Stimulated activated naive B cell treated with anti-CD40 and anti-IgM and Interleukin-4, amounts not matched to agents 10 μg/mL and 1 μg/mL and 100 μg/mL, for 72 hours (primary cell): ENCODE data around the gene MYBBP1A.
"Not testable (repeated sequence)": the region's sequence is repeated elsewhere in the genome, so short reads cannot be mapped to it uniquely, and the experiment has no call there.

Experiments
- ATAC-seq, 2 donors: fragments of 150-1000 bp; cut with Tn5 transposase; replicated peaks; 2 replicates each; pipeline ENCODE4 v1.10.0; 2021; ENCODE audit warnings: moderate library complexity in 1 of 2
- DNase-seq: peaks from one replicate; pipeline ENCODE4 v3.0.0; 2021
- H3K27ac Mint-ChIP-seq: one replicate; pipeline ENCODE4 v1.8.0; 2022; ENCODE audit warnings: mild to moderate bottlenecking, mixed read lengths
- H3K27me3 Mint-ChIP-seq, 2 donors: one replicate each; pipeline ENCODE4 v1.8.0; 2022; ENCODE audit warnings: mixed read lengths in 2 of 2
- H3K36me3 Mint-ChIP-seq, 2 donors: one replicate each; pipeline ENCODE4 v1.8.0; 2022; ENCODE audit warnings: mixed read lengths in 2 of 2, mild to moderate bottlenecking in 1 of 2
- H3K4me1 Mint-ChIP-seq, 2 donors: one replicate each; pipeline ENCODE4 v1.8.0; 2022; ENCODE audit warnings: mixed read lengths in 2 of 2, mild to moderate bottlenecking in 1 of 2
- H3K4me3 Mint-ChIP-seq, 2 donors: one replicate each; pipeline ENCODE4 v1.8.0; 2022; ENCODE audit warnings: mild to moderate bottlenecking in 2 of 2, mixed read lengths in 2 of 2, moderate library complexity in 1 of 2
- H3K9me3 Mint-ChIP-seq, 2 donors: one replicate each; pipeline ENCODE4 v1.8.0; 2022; ENCODE audit warnings: mixed read lengths in 2 of 2, mild to moderate bottlenecking in 1 of 2

MYBBP1A gene

GRCh38 chr17:4594406-4594805 is 39.2 kb upstream of the MYBBP1A start:
- H3K9me3 Mint-ChIP-seq: no peaks in the 10 kb centered on the region
- no peak for DNase-seq
- ATAC-seq: no peak
- H3K27me3 Mint-ChIP-seq: peaks cover 43 to 57% of the 10 kb centered on the region in 2 donors
- no peak overlapping the region for H3K27ac Mint-ChIP-seq
- H3K36me3 Mint-ChIP-seq: no peaks in the 10 kb centered on the region
- peaks cover 4 to 8% of the 10 kb centered on the region in 2 donors for H3K4me1 Mint-ChIP-seq
- no peak overlapping the region for H3K4me3 Mint-ChIP-seq

GRCh38 chr17:4593021-4593421 is 37.8 kb upstream of the MYBBP1A start:
- Mint-ChIP-seq H3K27ac (no peak overlapping the region), H3K4me1 (peaks cover 6 to 8% of the 10 kb centered on the region in 2 donors), H3K36me3 (no peaks in the 10 kb centered on the region), H3K9me3 (no peaks in the 10 kb centered on the region), H3K4me3 (no peak overlapping the region), H3K27me3 (peaks cover 36 to 61% of the 10 kb centered on the region in 2 donors)
- DNase-seq (no peak), ATAC-seq (no peak)

- Mint-ChIP-seq H3K4me1 (peaks cover 6 to 8% of the 10 kb centered on the region in 2 donors), H3K36me3 (no peaks in the 10 kb centered on the region), H3K27me3 (peaks cover 36 to 55% of the 10 kb centered on the region in 2 donors), H3K27ac (no peak overlapping the region), H3K9me3 (no peaks in the 10 kb centered on the region), H3K4me3 (no peak overlapping the region)
- ATAC-seq (no peak), DNase-seq (no peak)
Observed at GRCh38 chr17:4592240-4593005, 37.2 kb upstream of the MYBBP1A start.

GRCh38 chr17:4591529-4591928 is 36.3 kb upstream of the MYBBP1A start:
- Mint-ChIP-seq H3K27ac (no peak overlapping the region), H3K36me3 (no peaks in the 10 kb centered on the region), H3K4me3 (no peak overlapping the region), H3K27me3 (peaks cover 35 to 54% of the 10 kb centered on the region in 2 donors), H3K4me1 (peaks cover 6 to 8% of the 10 kb centered on the region in 2 donors), H3K9me3 (no peaks in the 10 kb centered on the region)
- no peak for ATAC-seq
- no peak for DNase-seq

- Mint-ChIP-seq H3K36me3 (no peaks in the 10 kb centered on the region), H3K4me3 (no peak overlapping the region), H3K4me1 (peaks cover 6 to 8% of the 10 kb centered on the region in 2 donors), H3K9me3 (no peaks in the 10 kb centered on the region), H3K27ac (no peak overlapping the region), H3K27me3 (peaks cover 39 to 59% of the 10 kb centered on the region in 2 donors)
- DNase-seq: no peak
- ATAC-seq: no peak
Observed at GRCh38 chr17:4590981-4591453, 35.8 kb upstream of the MYBBP1A start.

GRCh38 chr17:4590042-4590441 is 34.9 kb upstream of the MYBBP1A start:
- H3K4me3 Mint-ChIP-seq, H3K9me3 Mint-ChIP-seq, H3K36me3 Mint-ChIP-seq, ATAC-seq, H3K4me1 Mint-ChIP-seq, DNase-seq, H3K27ac Mint-ChIP-seq: not testable (repeated sequence)
- peaks cover 42 to 65% of the 10 kb centered on the region in 2 donors for H3K27me3 Mint-ChIP-seq

GRCh38 chr17:4588898-4589625 is 33.9 kb upstream of the MYBBP1A start:
- Mint-ChIP-seq H3K27me3 (peaks cover 38 to 63% of the 10 kb centered on the region in 2 donors), H3K27ac (no peak overlapping the region), H3K4me1 (peaks cover under 1 to 3% of the 10 kb centered on the region in 2 donors)

GRCh38 chr17:4588391-4588790 is 33.2 kb upstream of the MYBBP1A start:
- no peak for ATAC-seq
- Mint-ChIP-seq H3K4me3 (no peak overlapping the region), H3K27ac (no peak overlapping the region), H3K4me1 (peaks cover 7 to 9% of the 10 kb centered on the region in 2 donors), H3K27me3 (peaks cover 39 to 64% of the 10 kb centered on the region in 2 donors), H3K36me3 (no peaks in the 10 kb centered on the region), H3K9me3 (no peaks in the 10 kb centered on the region)
- no peak for DNase-seq

More at GRCh38 chr17:4588898-4589625, 33.9 kb upstream of the MYBBP1A start:
- H3K4me3 Mint-ChIP-seq: no peak overlapping the region
- ATAC-seq (no peak), DNase-seq (no peak)
- no peaks in the 10 kb centered on the region for H3K36me3 Mint-ChIP-seq
- H3K9me3 Mint-ChIP-seq: no peaks in the 10 kb centered on the region

- H3K27ac Mint-ChIP-seq: no peak overlapping the region
- H3K36me3 Mint-ChIP-seq: no peaks in the 10 kb centered on the region
- DNase-seq: no peak
- no peak overlapping the region for H3K4me3 Mint-ChIP-seq
- peaks cover 43 to 69% of the 10 kb centered on the region in 2 donors for H3K27me3 Mint-ChIP-seq
- H3K9me3 Mint-ChIP-seq: no peaks in the 10 kb centered on the region
- no peak for ATAC-seq
- H3K4me1 Mint-ChIP-seq: peaks cover 7 to 9% of the 10 kb centered on the region in 2 donors
Observed at GRCh38 chr17:4587803-4588202, 32.6 kb upstream of the MYBBP1A start.

- peaks cover 7 to 9% of the 10 kb centered on the region in 2 donors for H3K4me1 Mint-ChIP-seq
- no peak overlapping the region for H3K4me3 Mint-ChIP-seq
- DNase-seq (no peak), ATAC-seq (no peak)
- H3K9me3 Mint-ChIP-seq: no peaks in the 10 kb centered on the region
- no peak overlapping the region for H3K27ac Mint-ChIP-seq
- H3K27me3 Mint-ChIP-seq: peaks cover 43 to 70% of the 10 kb centered on the region in 2 donors
- H3K36me3 Mint-ChIP-seq: no peaks in the 10 kb centered on the region
Observed at GRCh38 chr17:4587195-4587594, 32.0 kb upstream of the MYBBP1A start.

- peaks cover 7 to 9% of the 10 kb centered on the region in 2 donors for H3K4me1 Mint-ChIP-seq
- H3K27ac Mint-ChIP-seq: no peak overlapping the region
- ATAC-seq (no peak), DNase-seq (no peak)
- no peaks in the 10 kb centered on the region for H3K9me3 Mint-ChIP-seq
- no peaks in the 10 kb centered on the region for H3K36me3 Mint-ChIP-seq
- H3K4me3 Mint-ChIP-seq: no peak overlapping the region
- peaks cover 51 to 76% of the 10 kb centered on the region in 2 donors for H3K27me3 Mint-ChIP-seq
Observed at GRCh38 chr17:4586043-4586442, 30.9 kb upstream of the MYBBP1A start.

GRCh38 chr17:4585638-4585994 is 30.4 kb upstream of the MYBBP1A start:
- H3K9me3 Mint-ChIP-seq: no peaks in the 10 kb centered on the region
- H3K27ac Mint-ChIP-seq: no peak overlapping the region
- no peak for DNase-seq
- peaks cover 53 to 76% of the 10 kb centered on the region in 2 donors for H3K27me3 Mint-ChIP-seq
- no peak for ATAC-seq
- no peak overlapping the region for H3K4me3 Mint-ChIP-seq
- H3K4me1 Mint-ChIP-seq: peaks cover 7 to 9% of the 10 kb centered on the region in 2 donors
- no peaks in the 10 kb centered on the region for H3K36me3 Mint-ChIP-seq

GRCh38 chr17:4584917-4585637 is 29.9 kb upstream of the MYBBP1A start:
- H3K36me3 Mint-ChIP-seq: no peaks in the 10 kb centered on the region
- DNase-seq: no peak
- H3K27ac Mint-ChIP-seq: no peak overlapping the region
- no peak for ATAC-seq
- peaks cover 7 to 9% of the 10 kb centered on the region in 2 donors for H3K4me1 Mint-ChIP-seq
- H3K4me3 Mint-ChIP-seq: peak overlapping the region; percentile 17 to 51
- H3K27me3 Mint-ChIP-seq: peaks cover 50 to 71% of the 10 kb centered on the region in 2 donors
- no peaks in the 10 kb centered on the region for H3K9me3 Mint-ChIP-seq
